Measurements from ENCODE around the gene MTF2. TPM values are rescaled to one million over a fixed set of nuclear protein-coding genes. Genes with fewer than 3 reads are reported as not detected.

The MTF2 gene
- total and polyA plus RNA-seq, 9 of the 15 experiments (the other 6 are each of a cell fraction or from before 2014, with no cell fraction given): 29.3 to 124 (median 57.7) TPM

GRCh38 chr1:93056649-93057048 is 22.4 kb upstream of the MTF2 start:
- no TSS peak for BruUV-seq (replicated peaks)
- ATAC-seq (no peak), FAIRE-seq (no peak), DNase-seq (ENCODE audit: extremely low read depth in 1 of 4, low spot score in 3 of 4) (no peak)
- in situ Hi-C loops (cut with MboI): no loop called here
- Histone ChIP-seq H3K4me3 (no peak overlapping the region), H3K36me3 (ENCODE audit: control insufficient read depth, insufficient read depth, low read length) (no peaks in the 10 kb centered on the region), H3K79me2 (ENCODE audit: control insufficient read depth, insufficient read depth, low read length) (no peaks in the 10 kb centered on the region), H4K20me1 (replicated peaks; ENCODE audit: control insufficient read depth, insufficient read depth, low read length) (no peaks in the 10 kb centered on the region), H3K9ac (ENCODE audit: insufficient read depth in 1 of 2, low read depth in 2 of 2, low read length in 2 of 2) (no peak overlapping the region), H3K9me1 (ENCODE audit: control insufficient read depth, insufficient read depth, low read length) (no peaks in the 10 kb centered on the region), H3K4me2 (ENCODE audit: insufficient read depth, low read length) (no peak overlapping the region), H3K27me3 (ENCODE audit: control insufficient read depth in 2 of 2, insufficient read depth in 2 of 2, low read length in 2 of 2) (no peaks in the 10 kb centered on the region), H3K9me3 (replicated peaks; ENCODE audit: control insufficient read depth, insufficient read depth, low read depth, low read length) (no peaks in the 10 kb centered on the region), H3K27ac (ENCODE audit: extremely low read depth, low read depth, low read length) (no peak overlapping the region), H2AFZ (ENCODE audit: low read depth, low read length) (no peak overlapping the region), H3K4me1 (replicated peaks in 1 of 2; ENCODE audit: control insufficient read depth in 2 of 2, insufficient read depth in 2 of 2, low read length in 2 of 2) (peaks cover 0 to 3% of the 10 kb centered on the region in 2 experiments; a peak in 3 of 5 replicates)
- intact Hi-C loops (cut with micrococcal nuclease): no loop called here
- POLR2A ChIA-PET: interaction anchor here (0.8 kb wide), 1 partner anchor 22 kb away, joined by 5 read pairs; the partner anchor contains the start of gene MTF2
- CTCF ChIA-PET (ENCODE audit: low intra/inter-chr PET ratio): interaction anchor here (0.8 kb wide), 1 partner anchor 35 kb away, joined by 3 read pairs; no protein-coding TSS in a partner anchor
- TF ChIP-seq ZNF384 (IDR thresholded peaks at IDR 0.05; ENCODE audit: low read depth, low read length) (no peak), CEBPB (tag; IDR thresholded peaks at IDR 0.05) (peak; percentile 53), MXD1 (CRISPR knock-in tag; IDR thresholded peaks at IDR 0.05; ENCODE audit: borderline replicate concordance, poor library complexity, severe bottlenecking) (no peak), CHD1 (IDR thresholded peaks at IDR 0.05; ENCODE audit: low read length) (no peak), CSDE1 (IDR thresholded peaks at IDR 0.05) (no peak), ZKSCAN1 (IDR thresholded peaks at IDR 0.05; ENCODE audit: low read depth, low read length) (no peak), CEBPG (CRISPR knock-in tag; IDR thresholded peaks at IDR 0.05) (no peak), CEBPG (tag; conservative IDR thresholded peaks at IDR 0.05 in 1 of 2, IDR thresholded peaks at IDR 0.05 in 1 of 2) (peak in 1 of 2 experiments; percentile 84; a peak in 3 of 4 replicates), ZNF253 (CRISPR knock-in tag; conservative IDR thresholded peaks at IDR 0.05) (no peak)
- 0% methylated on average over 2 of the region's 2 CpGs for WGBS (ENCODE audit: insufficient coverage, low coverage, missing lambda C conversion rate)

Measured in K562 (cell line).